Hepatocyte (in vitro differentiated cells): ENCODE results near the gene TBC1D20. TPM values are rescaled to one million over a fixed set of nuclear protein-coding genes. Genes with fewer than 3 reads are reported as not detected.
"Not testable (repeated sequence)": the region's sequence is repeated elsewhere in the genome, so short reads cannot be mapped to it uniquely, and the experiment has no call there.

Experiments
- DNase-seq: peaks from one replicate; pipeline ENCODE4 v3.0.0-alpha.2; 2016; ENCODE audit warnings: low spot score
- H2AFZ ChIP-seq: fragments of 200-600 bp; sonication (generic); 2 replicates; pipeline ENCODE4 v1.6.0; 2016; ENCODE audit warnings: antibody characterized with exemption, mild to moderate bottlenecking
- H3K27ac ChIP-seq: fragments of 200-600 bp; sonication (generic); 2 replicates; pipeline ENCODE4 v1.5.1; 2016; ENCODE audit warnings: mild to moderate bottlenecking
- H3K27me3 ChIP-seq: fragments of 200-600 bp; sonication (generic); 2 replicates; pipeline ENCODE4 v1.6.1; 2016
- H3K36me3 ChIP-seq: fragments of 200-600 bp; sonication (generic); replicated peaks from 2 replicates; pipeline ENCODE4 v1.5.1; 2016; ENCODE audit warnings: low read depth; ENCODE audit not compliant: insufficient read depth
- H3K4me1 ChIP-seq: fragments of 200-600 bp; sonication (generic); 2 replicates; pipeline ENCODE4 v1.5.1; 2016; ENCODE audit warnings: mild to moderate bottlenecking, moderate library complexity; ENCODE audit not compliant: insufficient read depth
- H3K4me2 ChIP-seq: fragments of 200-600 bp; sonication (generic); 2 replicates; pipeline ENCODE4 v1.6.0; 2016
- H3K4me3 ChIP-seq: fragments of 200-600 bp; sonication (generic); 2 replicates; pipeline ENCODE4 v1.5.1; 2016; ENCODE audit warnings: mild to moderate bottlenecking
- H3K79me2 ChIP-seq: fragments of 200-600 bp; sonication (generic); 2 replicates; pipeline ENCODE4 v1.6.0; 2017; ENCODE audit warnings: mild to moderate bottlenecking
- H3K9me2 ChIP-seq: fragments of 200-600 bp; sonication (generic); replicated peaks from 2 replicates; pipeline ENCODE4 v1.6.0; 2017; ENCODE audit warnings: mild to moderate bottlenecking; ENCODE audit not compliant: insufficient read depth
- H3K9me3 ChIP-seq: fragments of 200-600 bp; sonication (generic); 2 replicates; pipeline ENCODE4 v1.5.1; 2016; ENCODE audit warnings: low read depth, mild to moderate bottlenecking
- H4K20me1 ChIP-seq: fragments of 200-600 bp; sonication (generic); 2 replicates; pipeline ENCODE4 v1.6.0; 2016; ENCODE audit warnings: mild to moderate bottlenecking; ENCODE audit not compliant: insufficient read depth, poor library complexity, severe bottlenecking
- CTCF ChIP-seq: fragments of 200-600 bp; sonication (generic); IDR thresholded peaks from 2 replicates; pipeline ENCODE4 v1.5.1; 2016; ENCODE audit warnings: antibody characterized with exemption, mild to moderate bottlenecking; ENCODE audit not compliant: poor library complexity
- EZH2 ChIP-seq: fragments of 200-600 bp; sonication (generic); IDR thresholded peaks from 2 replicates; pipeline ENCODE4 v1.6.1; 2016; ENCODE audit warnings: antibody characterized with exemption, mild to moderate bottlenecking, borderline replicate concordance
- EZH2phosphoT487 ChIP-seq: fragments of 200-600 bp; sonication (generic); IDR thresholded peaks from one replicate; pipeline ENCODE4 v1.6.1; 2018; ENCODE audit warnings: antibody characterized with exemption, mild to moderate bottlenecking, low read depth, moderate library complexity; ENCODE audit not compliant: unreplicated experiment, severe bottlenecking
- WGBS: methylation state at CpG from one replicate; pipeline ENCODE4 v1.1.6; 2016; ENCODE audit warnings: low lambda C conversion rate; ENCODE audit errors: missing lambda C conversion rate; 5-methylcytosine and 5-hydroxymethylcytosine counted together
- polyA plus RNA-seq: library from polyadenylated mRNA; unstranded; fragments of >200 nt; fragmentation: Nextera tagmentation; extraction: Ambion mirVana; gene quantifications from 2 replicates; pipeline ENCODE4 v1.2.1, GENCODE V29; 2016
- total RNA-seq: library from RNA; depleted of rRNA; stranded (reverse); fragments of >200 nt; gene quantifications from 2 replicates; pipeline ENCODE4 v1.2.3, GENCODE V29; 2014

Gene TBC1D20
- total and polyA plus RNA-seq, 2 experiments from 2014 or later = 32.8 to 35.8 TPM

DNA sequence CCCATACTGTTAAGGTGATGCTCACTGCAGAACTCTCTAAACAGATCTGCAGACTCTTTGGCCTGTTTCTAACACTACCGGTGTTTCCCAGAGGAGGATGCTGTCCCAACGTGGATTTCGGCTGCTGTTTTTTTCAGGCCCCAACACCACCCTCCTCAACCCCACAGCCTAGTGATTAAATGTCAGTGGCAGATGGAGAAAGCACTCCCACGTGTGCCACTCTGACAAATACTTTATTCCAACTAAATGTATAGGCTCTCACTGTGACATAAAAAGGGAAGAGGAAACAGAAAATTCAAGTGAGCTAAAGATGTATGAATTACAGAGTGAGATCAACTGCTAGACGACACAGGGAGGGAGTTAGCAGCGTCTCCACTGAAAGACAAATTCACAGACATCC is 3.6 kb downstream of the TBC1D20 start:
- H3K27ac ChIP-seq = no peak overlapping the region
- no peak overlapping the region for H3K4me2 ChIP-seq
- no peak overlapping the region for H2AFZ ChIP-seq
- WGBS = 70% methylated on average over 6 of the region's 6 CpGs
- H3K27me3 ChIP-seq = no peaks in the 10 kb centered on the region
- peaks cover 16% of the 10 kb centered on the region for H3K4me1 ChIP-seq
- TF ChIP-seq EZH2phosphoT487 (no peak), EZH2 (no peak), CTCF (no peak)
- no peak for DNase-seq
- H3K9me3 ChIP-seq = no peaks in the 10 kb centered on the region
- peaks cover 72% of the 10 kb centered on the region for H4K20me1 ChIP-seq
- H3K9me2 ChIP-seq = no peaks in the 10 kb centered on the region
- peaks cover 80% of the 10 kb centered on the region for H3K79me2 ChIP-seq
- H3K36me3 ChIP-seq = no peaks in the 10 kb centered on the region
- H3K4me3 ChIP-seq = no peak overlapping the region

DNA sequence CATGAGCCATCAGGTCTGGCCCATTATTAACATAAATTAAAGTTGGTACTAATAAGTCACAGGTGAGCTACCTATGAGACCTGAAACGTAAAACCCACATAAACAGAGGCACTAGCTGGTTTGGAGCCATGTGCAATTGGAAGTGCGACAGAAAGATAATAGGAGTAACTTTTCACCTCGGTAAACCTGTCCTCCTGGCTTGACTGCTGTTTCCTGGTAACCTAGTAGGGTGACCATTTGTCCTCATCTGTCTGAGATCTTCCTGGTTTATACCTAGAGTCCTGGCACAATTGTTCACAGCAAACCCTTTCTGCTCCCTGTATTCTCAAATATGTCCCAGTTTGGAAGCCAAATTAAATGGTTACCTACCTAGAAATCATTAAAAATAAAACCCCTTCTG is 7.4 kb downstream of the TBC1D20 start:
- no peaks in the 10 kb centered on the region for H3K9me2 ChIP-seq
- no peak for TF ChIP-seq CTCF
- TF ChIP-seq EZH2 = no peak
- no peak for TF ChIP-seq EZH2phosphoT487
- H3K4me1 ChIP-seq = peaks cover 3% of the 10 kb centered on the region
- no peak for DNase-seq
- H2AFZ ChIP-seq = no peak overlapping the region
- H4K20me1 ChIP-seq = peaks cover 82% of the 10 kb centered on the region
- WGBS = 85% methylated on average over 3 of the region's 3 CpGs
- no peaks in the 10 kb centered on the region for H3K9me3 ChIP-seq
- H3K4me3 ChIP-seq = no peak overlapping the region
- no peaks in the 10 kb centered on the region for H3K36me3 ChIP-seq
- H3K79me2 ChIP-seq = peaks cover 99% of the 10 kb centered on the region
- H3K27me3 ChIP-seq = no peaks in the 10 kb centered on the region
- H3K4me2 ChIP-seq = no peak overlapping the region
- no peak overlapping the region for H3K27ac ChIP-seq

- not testable (repeated sequence) for DNase-seq, H2AFZ ChIP-seq, H3K4me1 ChIP-seq, H3K4me2 ChIP-seq, H3K9me2 ChIP-seq, H3K9me3 ChIP-seq, H3K27ac ChIP-seq, H3K36me3 ChIP-seq, H3K27me3 ChIP-seq, H3K4me3 ChIP-seq
- Histone ChIP-seq H3K79me2 (peaks cover 95% of the 10 kb centered on the region), H4K20me1 (peaks cover 67% of the 10 kb centered on the region)
- 92% methylated on average over 11 of the region's 11 CpGs for WGBS
Measured at GRCh38 chr20:452021-452420, 10.3 kb downstream of the TBC1D20 start.

DNA sequence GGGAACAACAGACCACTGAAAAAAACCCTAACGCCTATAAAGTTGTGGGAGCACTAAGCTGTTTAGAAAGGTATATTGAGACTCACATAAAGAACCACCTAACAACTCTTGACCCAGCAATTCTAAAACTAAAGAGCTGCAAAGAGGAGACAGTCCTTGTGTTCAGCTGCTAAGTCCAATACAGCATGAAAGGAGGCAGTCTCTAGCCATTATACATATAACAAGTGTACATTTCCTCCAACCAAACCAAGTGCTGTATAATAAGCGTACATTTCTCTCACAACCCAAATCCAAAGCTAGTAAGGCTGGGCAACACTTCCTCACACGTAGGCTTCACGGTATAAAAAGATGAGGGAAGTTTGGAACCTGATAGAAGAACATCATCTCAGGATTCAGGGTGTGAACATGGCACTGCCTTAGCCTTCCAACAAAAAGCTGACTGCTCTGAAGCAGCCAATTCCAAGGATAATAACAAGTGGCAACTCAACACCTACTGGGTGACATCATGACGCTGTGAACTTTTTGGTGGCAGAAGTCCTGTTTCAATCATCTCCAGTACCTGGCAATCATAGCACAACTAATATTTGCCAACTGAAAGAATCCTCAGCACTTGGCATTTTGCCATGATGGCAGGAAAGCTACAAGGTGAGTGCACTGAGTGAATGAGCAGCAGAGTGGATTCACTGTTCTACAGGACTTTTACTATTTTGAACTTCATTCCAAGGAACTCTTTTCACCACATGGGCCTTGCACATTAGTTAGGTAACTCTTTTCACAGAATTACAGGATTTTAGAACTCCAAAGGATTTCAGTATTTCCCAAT is 16.6 kb downstream of the TBC1D20 start:
- WGBS = 98% methylated on average over 5 of the region's 5 CpGs
- TF ChIP-seq EZH2 (no peak), EZH2phosphoT487 (no peak), CTCF (no peak)
- H3K36me3 ChIP-seq = no peaks in the 10 kb centered on the region
- no peak overlapping the region for H3K4me3 ChIP-seq
- H3K4me1 ChIP-seq = no peaks in the 10 kb centered on the region
- H3K9me2 ChIP-seq = no peaks in the 10 kb centered on the region
- no peak overlapping the region for H3K27ac ChIP-seq
- H3K4me2 ChIP-seq = no peak overlapping the region
- H3K27me3 ChIP-seq = no peaks in the 10 kb centered on the region
- no peak for DNase-seq
- peaks cover 54% of the 10 kb centered on the region for H3K79me2 ChIP-seq
- H2AFZ ChIP-seq = no peak overlapping the region
- no peaks in the 10 kb centered on the region for H3K9me3 ChIP-seq
- peaks cover 29% of the 10 kb centered on the region for H4K20me1 ChIP-seq
